ENCODE measurements around the gene SKI. TPM values are rescaled to one million over a fixed set of nuclear protein-coding genes. Genes with fewer than 3 reads are reported as not detected.
A peak's percentile ranks its signal among the peaks of the same experiment; 100 is the strongest.

The SKI gene
- total and polyA plus RNA-seq, 2 of the 8 experiments (the other 6 are each of a cell fraction or from before 2014, with no cell fraction given): 8.3 to 87.6 TPM

- TF ChIP-seq TAF7 (optimal IDR thresholded peaks at IDR 0.05; ENCODE audit: borderline replicate concordance, low read depth, low read length) (peak; percentile 61), NRF1 (IDR thresholded peaks at IDR 0.05; ENCODE audit: low read depth, low read length) (no peak), SP2 (IDR thresholded peaks at IDR 0.05; ENCODE audit: low read length) (no peak), E2F6 (IDR thresholded peaks at IDR 0.05) (0 out of 2 replicates have a peak, but pooled peaks have one; percentile 25), SP1 (IDR thresholded peaks at IDR 0.05; ENCODE audit: low read depth, low read length) (peak; percentile 95), FOSL1 (IDR thresholded peaks at IDR 0.05; ENCODE audit: insufficient read depth, low read depth, low read length) (no peak), TEAD4 (IDR thresholded peaks at IDR 0.05; ENCODE audit: low read depth, low read length) (peak; percentile 53; the same call in 1 of the 2 replicates), CBX5 (IDR thresholded peaks at IDR 0.05; ENCODE audit: low read depth, low read length) (no peak), KDM1A (IDR thresholded peaks at IDR 0.05; ENCODE audit: borderline replicate concordance, low read length) (no peak), SIRT6 (IDR thresholded peaks at IDR 0.05; ENCODE audit: low read length) (no peak), SAP30 (IDR thresholded peaks at IDR 0.05; ENCODE audit: insufficient read depth, insufficient replicate concordance, low read length) (no peak), MAFK (IDR thresholded peaks at IDR 0.05; ENCODE audit: low read depth, low read length) (no peak), JUN (IDR thresholded peaks at IDR 0.05; ENCODE audit: low read depth, low read length) (no peak), POU5F1 (IDR thresholded peaks at IDR 0.05; ENCODE audit: low read depth, low read length) (no peak), RAD21 (IDR thresholded peaks at IDR 0.05 in 1 of 2, conservative IDR thresholded peaks at IDR 0.05 in 1 of 2; ENCODE audit: low read depth in 2 of 2, low read length in 2 of 2) (no peak; a peak in 1 of 4 replicates)
- TF ChIP-seq, protein P1, sequence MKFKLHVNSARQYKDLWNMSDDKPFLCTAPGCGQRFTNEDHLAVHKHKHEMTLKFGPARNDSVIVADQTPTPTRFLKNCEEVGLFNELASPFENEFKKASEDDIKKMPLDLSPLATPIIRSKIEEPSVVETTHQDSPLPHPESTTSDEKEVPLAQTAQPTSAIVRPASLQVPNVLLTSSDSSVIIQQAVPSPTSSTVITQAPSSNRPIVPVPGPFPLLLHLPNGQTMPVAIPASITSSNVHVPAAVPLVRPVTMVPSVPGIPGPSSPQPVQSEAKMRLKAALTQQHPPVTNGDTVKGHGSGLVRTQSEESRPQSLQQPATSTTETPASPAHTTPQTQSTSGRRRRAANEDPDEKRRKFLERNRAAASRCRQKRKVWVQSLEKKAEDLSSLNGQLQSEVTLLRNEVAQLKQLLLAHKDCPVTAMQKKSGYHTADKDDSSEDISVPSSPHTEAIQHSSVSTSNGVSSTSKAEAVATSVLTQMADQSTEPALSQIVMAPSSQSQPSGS (IDR thresholded peaks at IDR 0.05; ENCODE audit: low read length): no peak
Observed at GRCh38 chr1:2314273-2314802, 86.2 kb downstream of the SKI start (continued).

All from H1 (cell line).